ENCODE data around the gene ZCCHC10. TPM values are rescaled to one million over a fixed set of nuclear protein-coding genes. Genes with fewer than 3 reads are reported as not detected.
"Not testable (repeated sequence)": the region's sequence is repeated elsewhere in the genome, so short reads cannot be mapped to it uniquely, and the experiment has no call there.

ZCCHC10 gene
- total and polyA plus RNA-seq, 2 donors (not counting 3 experiments of a cell fraction or from before 2014, with no cell fraction given), result 25.9 to 32.1 TPM

DNA sequence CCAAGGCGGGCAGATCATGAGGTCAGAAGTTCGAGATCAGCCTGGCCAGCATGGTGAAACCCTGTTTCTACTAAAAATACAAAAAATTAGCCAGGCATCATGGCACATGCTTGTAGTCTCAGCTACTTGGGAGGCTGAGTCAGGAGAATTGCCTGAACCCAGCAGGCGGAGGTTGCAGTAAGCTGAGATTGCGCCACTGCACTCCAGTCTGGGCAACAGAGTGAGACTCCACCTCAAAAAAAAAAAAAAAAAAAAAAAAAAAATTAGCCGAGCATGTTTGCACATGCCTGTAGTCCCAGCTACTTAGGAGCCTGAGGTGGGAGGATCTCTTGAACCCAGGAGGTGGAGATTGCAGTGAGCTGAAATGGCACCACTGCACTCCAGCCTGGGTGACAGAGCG, 10.3 kb upstream of the ZCCHC10 start:
- H3K4me1 ChIP-seq (ENCODE audit: control insufficient read depth, extremely low read depth, insufficient read depth, low read length); H3K9me1 ChIP-seq (replicated peaks; ENCODE audit: control insufficient read depth, extremely low read depth, insufficient read depth, low read length); intact Hi-C loops (cut with micrococcal nuclease); H3K36me3 ChIP-seq (ENCODE audit: control insufficient read depth in 2 of 2, extremely low read depth in 1 of 2, insufficient read depth in 2 of 2, low read length in 2 of 2); H3K9ac ChIP-seq (replicated peaks; ENCODE audit: extremely low read depth, insufficient read depth, low read length); H2AFZ ChIP-seq (ENCODE audit: low read depth, low read length); H3K4me2 ChIP-seq (ENCODE audit: insufficient read depth, low read length); H4K20me1 ChIP-seq (replicated peaks; ENCODE audit: control insufficient read depth, extremely low read depth, insufficient read depth, low read length); H3K79me2 ChIP-seq (ENCODE audit: control insufficient read depth, insufficient read depth, low read length); dilution Hi-C loops (cut with MboI; ENCODE audit: extremely low pct_ligation_motif_present, low sequenced_read_pairs); POLR2A ChIA-PET; FAIRE-seq; DNase-seq (ENCODE audit: low read depth, low spot score); H3K9me3 ChIP-seq (replicated peaks; ENCODE audit: control insufficient read depth, insufficient read depth, low read length); H3K27me3 ChIP-seq (ENCODE audit: control insufficient read depth in 2 of 2, insufficient read depth in 2 of 2, low read length in 2 of 2); H3K4me3 ChIP-seq (replicated peaks in 1 of 3; ENCODE audit: insufficient read depth in 1 of 3, low read depth in 1 of 3, low read length in 3 of 3); BruUV-seq (replicated peaks); H3K27ac ChIP-seq (ENCODE audit: insufficient read depth, low read depth, low read length): not testable (repeated sequence)
- CTCF ChIA-PET, result interaction anchor here (0.7 kb wide), 1 partner anchor 710 kb away, joined by 5 read pairs; no protein-coding TSS in a partner anchor

DNA sequence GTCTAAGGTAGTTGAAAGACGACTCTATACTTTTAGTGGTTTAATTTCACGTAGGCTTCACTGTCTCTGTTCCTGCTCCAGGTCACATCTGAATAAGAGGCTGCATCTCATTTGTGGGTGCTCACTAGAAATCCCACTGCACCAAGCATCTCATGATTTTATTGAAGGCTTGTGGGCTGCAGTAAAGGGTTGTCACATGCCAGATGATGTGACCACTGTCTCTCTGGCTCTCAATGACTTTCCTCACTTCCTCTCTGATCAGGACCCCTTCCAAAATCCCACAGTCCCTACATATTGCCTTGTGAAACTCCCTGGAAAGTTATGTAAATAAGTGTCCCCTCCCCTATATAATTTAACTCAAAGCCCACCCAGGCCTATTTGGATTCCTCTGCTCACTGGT, 8.9 kb upstream of the ZCCHC10 start:
- CTCF ChIA-PET, result interaction anchor here (0.7 to 0.8 kb wide), 2 partner anchors 14 to 39 kb away, joined by 3 to 5 read pairs; no protein-coding TSS in a partner anchor
- dilution Hi-C loops (cut with MboI; ENCODE audit: extremely low pct_ligation_motif_present, low sequenced_read_pairs), result no loop called here
- intact Hi-C loops (cut with micrococcal nuclease), result no loop called here
- no peak for DNase-seq (ENCODE audit: low read depth, low spot score)
- no peaks in the 10 kb centered on the region for H3K36me3 ChIP-seq (ENCODE audit: control insufficient read depth in 2 of 2, extremely low read depth in 1 of 2, insufficient read depth in 2 of 2, low read length in 2 of 2)
- no peak for TF ChIP-seq POLR2A (IDR thresholded peaks at IDR 0.05; ENCODE audit: low read depth, low read length)
- no peak for TF ChIP-seq MYC (IDR thresholded peaks at IDR 0.05; ENCODE audit: low read depth, low read length)
- no peak for TF ChIP-seq POLR2AphosphoS5 (IDR thresholded peaks at IDR 0.05; ENCODE audit: insufficient read depth, low read depth, low read length)
- TF ChIP-seq, protein P1, sequence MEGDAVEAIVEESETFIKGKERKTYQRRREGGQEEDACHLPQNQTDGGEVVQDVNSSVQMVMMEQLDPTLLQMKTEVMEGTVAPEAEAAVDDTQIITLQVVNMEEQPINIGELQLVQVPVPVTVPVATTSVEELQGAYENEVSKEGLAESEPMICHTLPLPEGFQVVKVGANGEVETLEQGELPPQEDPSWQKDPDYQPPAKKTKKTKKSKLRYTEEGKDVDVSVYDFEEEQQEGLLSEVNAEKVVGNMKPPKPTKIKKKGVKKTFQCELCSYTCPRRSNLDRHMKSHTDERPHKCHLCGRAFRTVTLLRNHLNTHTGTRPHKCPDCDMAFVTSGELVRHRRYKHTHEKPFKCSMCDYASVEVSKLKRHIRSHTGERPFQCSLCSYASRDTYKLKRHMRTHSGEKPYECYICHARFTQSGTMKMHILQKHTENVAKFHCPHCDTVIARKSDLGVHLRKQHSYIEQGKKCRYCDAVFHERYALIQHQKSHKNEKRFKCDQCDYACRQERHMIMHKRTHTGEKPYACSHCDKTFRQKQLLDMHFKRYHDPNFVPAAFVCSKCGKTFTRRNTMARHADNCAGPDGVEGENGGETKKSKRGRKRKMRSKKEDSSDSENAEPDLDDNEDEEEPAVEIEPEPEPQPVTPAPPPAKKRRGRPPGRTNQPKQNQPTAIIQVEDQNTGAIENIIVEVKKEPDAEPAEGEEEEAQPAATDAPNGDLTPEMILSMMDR (IDR thresholded peaks at IDR 0.05; ENCODE audit: extremely low read depth in 1 of 2, insufficient read depth in 1 of 2, low read depth in 1 of 2, low read length in 2 of 2), result no peak
- TF ChIP-seq EZH2 (IDR thresholded peaks at IDR 0.05; ENCODE audit: borderline replicate concordance, low read depth, low read length, severe bottlenecking), result no peak
- no peak for TF ChIP-seq FOS (IDR thresholded peaks at IDR 0.05; ENCODE audit: borderline replicate concordance, insufficient read depth, low read length)
- TF ChIP-seq, protein P2, sequence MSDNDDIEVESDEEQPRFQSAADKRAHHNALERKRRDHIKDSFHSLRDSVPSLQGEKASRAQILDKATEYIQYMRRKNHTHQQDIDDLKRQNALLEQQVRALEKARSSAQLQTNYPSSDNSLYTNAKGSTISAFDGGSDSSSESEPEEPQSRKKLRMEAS (IDR thresholded peaks at IDR 0.05; ENCODE audit: insufficient read depth, insufficient read length), result no peak
- no peak for TF ChIP-seq JUN (IDR thresholded peaks at IDR 0.05; ENCODE audit: borderline replicate concordance, insufficient read depth, insufficient read length, low read depth)
- no peak for TF ChIP-seq GATA2 (IDR thresholded peaks at IDR 0.05; ENCODE audit: insufficient read depth, insufficient read length, low read depth, low read length)
- no peak overlapping the region for H3K9ac ChIP-seq (replicated peaks; ENCODE audit: extremely low read depth, insufficient read depth, low read length)
- no peak overlapping the region for H3K4me2 ChIP-seq (ENCODE audit: insufficient read depth, low read length)
- H4K20me1 ChIP-seq (replicated peaks; ENCODE audit: control insufficient read depth, extremely low read depth, insufficient read depth, low read length), result no peaks in the 10 kb centered on the region
- H2AFZ ChIP-seq (ENCODE audit: low read depth, low read length), result no peak overlapping the region
- no peaks in the 10 kb centered on the region for H3K4me1 ChIP-seq (ENCODE audit: control insufficient read depth, extremely low read depth, insufficient read depth, low read length)
- POLR2A ChIA-PET, result no interaction called here
- H3K9me3 ChIP-seq (replicated peaks; ENCODE audit: control insufficient read depth, insufficient read depth, low read length), result no peaks in the 10 kb centered on the region
- no peak for FAIRE-seq
- BruUV-seq (replicated peaks), result no TSS peak
- H3K9me1 ChIP-seq (replicated peaks; ENCODE audit: control insufficient read depth, extremely low read depth, insufficient read depth, low read length), result no peaks in the 10 kb centered on the region
- H3K79me2 ChIP-seq (ENCODE audit: control insufficient read depth, insufficient read depth, low read length), result no peaks in the 10 kb centered on the region
- H3K27ac ChIP-seq (ENCODE audit: insufficient read depth, low read depth, low read length), result no peak overlapping the region
- H3K27me3 ChIP-seq (ENCODE audit: control insufficient read depth in 2 of 2, insufficient read depth in 2 of 2, low read length in 2 of 2), result no peaks in the 10 kb centered on the region
- H3K4me3 ChIP-seq (replicated peaks in 1 of 3; ENCODE audit: insufficient read depth in 1 of 3, low read depth in 1 of 3, low read length in 3 of 3), result no peak overlapping the region

Measured in endothelial cell of umbilical vein (primary cell).